Prostate gland (tissue), 2 donors: ENCODE results near the gene PCDH20. TPM values are rescaled to one million over a fixed set of nuclear protein-coding genes. Genes with fewer than 3 reads are reported as not detected.
A peak's percentile ranks its signal among the peaks of the same experiment; 100 is the strongest.

Source experiments
- DNase-seq: peaks from one replicate; pipeline ENCODE4 v3.0.0-alpha.2; 2019; ENCODE audit warnings: low spot score
- H3K27ac ChIP-seq, 2 donors: fragments of 200-600 bp; sonication (generic); 2 replicates each; pipeline ENCODE4 v1.5.1; 2017 to 2019
- H3K27me3 ChIP-seq: fragments of 200-600 bp; sonication (generic); replicated peaks from 2 replicates; pipeline ENCODE4 v1.5.1; 2019; ENCODE audit not compliant: insufficient read depth
- H3K36me3 ChIP-seq, 2 donors: fragments of 200-600 bp; sonication (generic); 1 replicate in 1 of 2; 2 replicates in 1 of 2; pipeline versions ENCODE4 v1.5.1 to v1.8.1; 2017 to 2019
- H3K4me1 ChIP-seq: fragments of 200-600 bp; sonication (generic); replicated peaks from 2 replicates; pipeline ENCODE4 v1.5.1; 2019
- H3K4me3 ChIP-seq, 2 donors: fragments of 200-600 bp; sonication (generic); 2 replicates each; pipeline ENCODE4 v1.5.1; 2017 to 2019
- H3K9me3 ChIP-seq: fragments of 200-600 bp; sonication (generic); 2 replicates; pipeline ENCODE4 v1.5.1; 2017
- POLR2A ChIP-seq: fragments of 450-650 bp; IDR thresholded peaks from one replicate; pipeline ENCODE4 v1.6.1; 2016; ENCODE audit warnings: antibody characterized with exemption, mild to moderate bottlenecking
- POLR2AphosphoS5 ChIP-seq: sonication (generic); formaldehyde crosslinking; IDR thresholded peaks from one replicate; pipeline ENCODE4 v1.6.1; 2017; ENCODE audit warnings: antibody characterized with exemption
- WGBS: methylation state at CpG from one replicate; pipeline ENCODE4 v1.1.5; 2018; 5-methylcytosine and 5-hydroxymethylcytosine counted together
- intact Hi-C: fragments of 100-400 bp; cut with DNase I; formaldehyde crosslinking; loops from one replicate; pipeline ENCODE4 v1.14.2; 2022
- total RNA-seq, 2 donors: library from RNA; depleted of rRNA; stranded (reverse); fragments of >200 nt; gene quantifications; one replicate each; pipeline ENCODE4 v1.1.0, GENCODE V29; 2016
- TF ChIP-seq, protein P1 (sequence below), 4 experiments: fragments of 200-600 bp in 2 of 4; fragments of 450-650 bp in 2 of 4; sonication (generic) in 2 of 4; IDR thresholded peaks; 1 replicate in 3 of 4; 2 replicates in 1 of 4; pipeline ENCODE4 v1.5.1; 2016 to 2019; ENCODE audit warnings: antibody characterized with exemption in 4 of 4, mild to moderate bottlenecking in 2 of 4, moderate library complexity in 2 of 4

Gene PCDH20, protein sequence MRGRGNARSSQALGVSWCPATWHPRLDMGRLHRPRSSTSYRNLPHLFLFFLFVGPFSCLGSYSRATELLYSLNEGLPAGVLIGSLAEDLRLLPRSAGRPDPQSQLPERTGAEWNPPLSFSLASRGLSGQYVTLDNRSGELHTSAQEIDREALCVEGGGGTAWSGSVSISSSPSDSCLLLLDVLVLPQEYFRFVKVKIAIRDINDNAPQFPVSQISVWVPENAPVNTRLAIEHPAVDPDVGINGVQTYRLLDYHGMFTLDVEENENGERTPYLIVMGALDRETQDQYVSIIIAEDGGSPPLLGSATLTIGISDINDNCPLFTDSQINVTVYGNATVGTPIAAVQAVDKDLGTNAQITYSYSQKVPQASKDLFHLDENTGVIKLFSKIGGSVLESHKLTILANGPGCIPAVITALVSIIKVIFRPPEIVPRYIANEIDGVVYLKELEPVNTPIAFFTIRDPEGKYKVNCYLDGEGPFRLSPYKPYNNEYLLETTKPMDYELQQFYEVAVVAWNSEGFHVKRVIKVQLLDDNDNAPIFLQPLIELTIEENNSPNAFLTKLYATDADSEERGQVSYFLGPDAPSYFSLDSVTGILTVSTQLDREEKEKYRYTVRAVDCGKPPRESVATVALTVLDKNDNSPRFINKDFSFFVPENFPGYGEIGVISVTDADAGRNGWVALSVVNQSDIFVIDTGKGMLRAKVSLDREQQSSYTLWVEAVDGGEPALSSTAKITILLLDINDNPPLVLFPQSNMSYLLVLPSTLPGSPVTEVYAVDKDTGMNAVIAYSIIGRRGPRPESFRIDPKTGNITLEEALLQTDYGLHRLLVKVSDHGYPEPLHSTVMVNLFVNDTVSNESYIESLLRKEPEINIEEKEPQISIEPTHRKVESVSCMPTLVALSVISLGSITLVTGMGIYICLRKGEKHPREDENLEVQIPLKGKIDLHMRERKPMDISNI
- total RNA-seq = 1 to 10 TPM; 1.1 to 1.5 TPM

DNA sequence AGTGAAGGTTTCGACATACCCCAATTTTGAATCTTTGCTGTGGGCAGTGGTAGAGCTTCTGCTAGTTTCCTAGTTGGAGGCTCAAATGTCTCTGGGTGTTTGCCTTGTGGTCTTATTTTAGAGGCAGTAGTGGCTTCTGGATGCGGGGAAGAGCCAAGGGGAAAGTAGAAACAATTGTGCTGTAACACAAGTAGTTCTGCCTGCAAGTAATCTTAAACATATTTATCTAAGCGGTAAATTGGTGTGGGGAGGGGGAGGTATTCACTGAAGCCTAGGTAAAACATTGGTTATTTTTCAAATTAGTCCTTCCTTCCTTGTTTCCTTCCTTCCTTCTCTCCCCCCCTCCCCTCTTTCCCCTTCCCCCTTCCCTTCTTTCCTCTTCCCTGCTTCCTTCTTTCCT lies at the start of gene PCDH20:
Gene PCDH20 (minus strand): TSS at position 101 of the 400 bp plus-strand sequence. CDS start 691 bp downstream, outside the sequence.
- intact Hi-C loops = no loop called here
- no peak for DNase-seq
- H3K4me1 ChIP-seq = no peaks in the 10 kb centered on the region
- no peak within 1 kb of the TSS for H3K27ac ChIP-seq
- H3K27me3 ChIP-seq = no peaks in the 10 kb centered on the region
- WGBS = 20% methylated on average over 3 of the region's 3 CpGs
- TF ChIP-seq, protein P1, sequence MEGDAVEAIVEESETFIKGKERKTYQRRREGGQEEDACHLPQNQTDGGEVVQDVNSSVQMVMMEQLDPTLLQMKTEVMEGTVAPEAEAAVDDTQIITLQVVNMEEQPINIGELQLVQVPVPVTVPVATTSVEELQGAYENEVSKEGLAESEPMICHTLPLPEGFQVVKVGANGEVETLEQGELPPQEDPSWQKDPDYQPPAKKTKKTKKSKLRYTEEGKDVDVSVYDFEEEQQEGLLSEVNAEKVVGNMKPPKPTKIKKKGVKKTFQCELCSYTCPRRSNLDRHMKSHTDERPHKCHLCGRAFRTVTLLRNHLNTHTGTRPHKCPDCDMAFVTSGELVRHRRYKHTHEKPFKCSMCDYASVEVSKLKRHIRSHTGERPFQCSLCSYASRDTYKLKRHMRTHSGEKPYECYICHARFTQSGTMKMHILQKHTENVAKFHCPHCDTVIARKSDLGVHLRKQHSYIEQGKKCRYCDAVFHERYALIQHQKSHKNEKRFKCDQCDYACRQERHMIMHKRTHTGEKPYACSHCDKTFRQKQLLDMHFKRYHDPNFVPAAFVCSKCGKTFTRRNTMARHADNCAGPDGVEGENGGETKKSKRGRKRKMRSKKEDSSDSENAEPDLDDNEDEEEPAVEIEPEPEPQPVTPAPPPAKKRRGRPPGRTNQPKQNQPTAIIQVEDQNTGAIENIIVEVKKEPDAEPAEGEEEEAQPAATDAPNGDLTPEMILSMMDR (IDR thresholded peaks at IDR 0.05) = no peak
- TF ChIP-seq POLR2AphosphoS5 (no peak), POLR2A (no peak)
- H3K36me3 ChIP-seq = no peaks in the 10 kb centered on the region
- peak within 1 kb of the TSS; percentile 1 to 8 for H3K4me3 ChIP-seq
- no peaks in the 10 kb centered on the region for H3K9me3 ChIP-seq

DNA sequence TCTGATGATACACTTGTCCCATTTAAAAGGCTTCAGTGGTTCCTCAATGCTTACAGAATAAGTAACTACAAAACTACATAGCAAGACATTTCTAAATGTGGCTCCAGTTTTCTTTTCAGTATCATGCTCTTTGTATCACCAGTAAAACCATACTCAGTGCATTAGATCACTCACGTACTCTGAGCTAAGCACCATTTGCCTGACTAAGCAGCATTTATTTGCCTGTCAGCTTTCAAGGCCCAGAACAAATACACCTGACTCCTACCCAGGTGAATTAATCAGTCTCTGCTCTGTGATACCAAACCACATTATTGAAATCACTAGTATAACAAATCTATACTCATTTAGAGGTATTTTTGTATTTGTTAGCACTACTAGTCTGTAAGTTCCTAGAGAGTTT lies 47.4 kb upstream of the PCDH20 start:
- no peak for TF ChIP-seq POLR2A
- no peak for TF ChIP-seq POLR2AphosphoS5
- TF ChIP-seq, protein P1 (IDR thresholded peaks at IDR 0.05) = no peak
- Histone ChIP-seq H3K27ac (no peak overlapping the region), H3K27me3 (no peaks in the 10 kb centered on the region), H3K9me3 (no peaks in the 10 kb centered on the region), H3K4me3 (no peak overlapping the region), H3K36me3 (no peaks in the 10 kb centered on the region), H3K4me1 (no peaks in the 10 kb centered on the region)
- intact Hi-C loops = no loop called here
- WGBS = 42% methylated on average over 1 of the region's 1 CpG
- no peak for DNase-seq

DNA sequence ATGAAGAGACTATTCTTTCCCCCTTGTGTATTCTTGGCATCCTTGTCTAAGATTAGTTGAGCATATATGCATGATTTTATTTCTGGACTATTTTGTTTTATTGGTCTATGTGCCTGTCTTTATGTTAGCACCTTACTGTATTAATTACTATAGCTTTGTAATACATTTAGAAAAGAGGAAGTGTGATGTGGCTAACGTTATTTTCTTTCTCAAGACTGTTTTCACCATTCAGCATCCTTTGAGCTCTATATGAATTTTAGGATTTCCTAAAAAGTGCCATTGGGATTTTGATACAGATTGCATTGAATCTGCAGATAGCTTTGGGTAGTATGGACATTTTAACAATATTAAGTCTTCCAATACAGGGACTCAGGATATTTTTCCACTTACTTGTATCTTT lies 37.5 kb upstream of the PCDH20 start:
- Histone ChIP-seq H3K4me1 (no peaks in the 10 kb centered on the region), H3K9me3 (no peaks in the 10 kb centered on the region), H3K4me3 (no peak overlapping the region), H3K27me3 (no peaks in the 10 kb centered on the region), H3K36me3 (no peaks in the 10 kb centered on the region), H3K27ac (no peak overlapping the region)
- DNase-seq = no peak
- intact Hi-C loops = no loop called here
- WGBS = 58% methylated on average over 1 of the region's 1 CpG
- no peak for TF ChIP-seq POLR2A
- TF ChIP-seq, protein P1 (IDR thresholded peaks at IDR 0.05) = no peak
- TF ChIP-seq POLR2AphosphoS5 = no peak

DNA sequence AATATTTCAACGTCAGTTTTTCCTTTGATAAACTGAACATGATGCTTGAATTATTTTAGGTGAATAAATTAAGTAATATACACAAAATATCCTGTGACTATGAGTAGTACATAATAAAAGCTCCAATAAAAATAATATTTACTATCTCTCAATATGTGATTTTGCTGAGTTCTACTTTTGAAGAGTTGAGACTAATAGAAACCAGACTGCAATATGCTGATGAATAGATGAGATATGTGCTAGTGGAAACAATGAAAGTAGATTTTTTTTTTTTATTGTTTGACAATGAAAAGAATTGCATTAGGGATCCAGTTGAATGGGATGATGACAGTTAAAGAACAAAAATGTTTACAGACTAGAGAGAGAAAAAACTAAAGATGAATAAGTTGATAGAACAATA lies 16.4 kb upstream of the PCDH20 start:
- DNase-seq = no peak
- intact Hi-C loops = no loop called here
- H3K9me3 ChIP-seq = no peaks in the 10 kb centered on the region
- no peak overlapping the region for H3K27ac ChIP-seq
- no peak overlapping the region for H3K4me3 ChIP-seq
- 85% methylated on average over 1 of the region's 1 CpG for WGBS
- TF ChIP-seq POLR2AphosphoS5 = no peak
- TF ChIP-seq POLR2A = no peak
- TF ChIP-seq, protein P1 (IDR thresholded peaks at IDR 0.05) = no peak
- H3K36me3 ChIP-seq = no peaks in the 10 kb centered on the region
- H3K4me1 ChIP-seq = no peaks in the 10 kb centered on the region
- no peaks in the 10 kb centered on the region for H3K27me3 ChIP-seq
